Endothelial cell of umbilical vein (primary cell): Measurements from ENCODE around the gene RSRC2. TPM values are rescaled to one million over a fixed set of nuclear protein-coding genes. Genes with fewer than 3 reads are reported as not detected.

ENCODE experiments used
- BruUV-seq: library from RNA; stranded (reverse); fragments of 400-500 nt; replicated peaks from 2 replicates; lab custom pipeline; 2021; lab: Mats Ljungman, UMichigan
- CTCF ChIA-PET: fragments of 300-600, 350-600 bp; sonication (Branson Sonifier 250); formaldehyde crosslinking; loops from one replicate; lab custom pipeline; 2021; ENCODE audit warnings: antibody characterized with exemption, inconsistent platforms; lab: Charles Lee
- POLR2A ChIA-PET: fragments of 300-600, 350-600 bp; sonication (Branson Sonifier 250); formaldehyde crosslinking; loops from one replicate; lab custom pipeline; 2021; ENCODE audit warnings: antibody characterized with exemption, inconsistent platforms; lab: Charles Lee
- DNase-seq: peaks from one replicate; pipeline ENCODE4 v3.0.0-alpha.2; 2011; ENCODE audit warnings: low read depth, low spot score
- FAIRE-seq: peaks from 2 replicates; lab custom pipeline; 2011; peaks lifted over from hg19 to GRCh38; lab: Jason Lieb, UNC
- H2AFZ ChIP-seq: 2 replicates; pipeline ENCODE4 v1.6.0; 2012; ENCODE audit warnings: low read depth, low read length, control low read depth, inconsistent platforms
- H3K27ac ChIP-seq: 2 replicates; pipeline ENCODE4 v1.5.1; 2011; ENCODE audit warnings: low read depth, mild to moderate bottlenecking, control low read depth, low read length, moderate library complexity; ENCODE audit not compliant: insufficient read depth
- H3K27me3 ChIP-seq, 2 experiments: 2 replicates each; pipeline versions ENCODE4 v1.6.0 to v1.6.1; 2011; ENCODE audit warnings: low read length in 2 of 2, mixed read lengths in 1 of 2; ENCODE audit not compliant: control insufficient read depth in 2 of 2, insufficient read depth in 2 of 2
- H3K36me3 ChIP-seq, 2 experiments: 2 replicates in 1 of 2; 3 replicates in 1 of 2; pipeline ENCODE4 v1.5.1; 2011; ENCODE audit warnings: low read length in 2 of 2, mild to moderate bottlenecking in 1 of 2, moderate library complexity in 1 of 2; ENCODE audit not compliant: control insufficient read depth in 2 of 2, insufficient read depth in 2 of 2; ENCODE audit errors: extremely low read depth in 1 of 2
- H3K4me1 ChIP-seq: 3 replicates; pipeline ENCODE4 v1.5.1; 2011; ENCODE audit warnings: mild to moderate bottlenecking, low read length; ENCODE audit not compliant: control insufficient read depth, insufficient read depth; ENCODE audit errors: extremely low read depth
- H3K4me2 ChIP-seq: 2 replicates; pipeline ENCODE4 v1.6.1; 2011; ENCODE audit warnings: low read length, control low read depth, mixed read lengths; ENCODE audit not compliant: insufficient read depth
- H3K4me3 ChIP-seq, 3 experiments: fragments of 200-600 bp in 1 of 3; sonication (generic), shearing (Covaris generic) in 1 of 3; replicated peaks in 1 of 3; 2 replicates each; pipeline ENCODE4 v1.5.1; 2011 to 2016; ENCODE audit warnings: control low read depth in 3 of 3, low read length in 3 of 3, mild to moderate bottlenecking in 2 of 3, inconsistent platforms in 1 of 3, low read depth in 1 of 3, moderate library complexity in 1 of 3; ENCODE audit not compliant: insufficient read depth in 1 of 3
- H3K79me2 ChIP-seq: 2 replicates; pipeline ENCODE4 v1.6.0; 2012; ENCODE audit warnings: low read length, inconsistent platforms; ENCODE audit not compliant: control insufficient read depth, insufficient read depth
- H3K9ac ChIP-seq: replicated peaks from 2 replicates; pipeline ENCODE3; 2011; ENCODE audit warnings: low read length, control low read depth; ENCODE audit not compliant: insufficient read depth; ENCODE audit errors: extremely low read depth
- H3K9me1 ChIP-seq: replicated peaks from 3 replicates; pipeline ENCODE4 v1.6.0; 2011; ENCODE audit warnings: mild to moderate bottlenecking, low read length; ENCODE audit not compliant: control insufficient read depth, insufficient read depth; ENCODE audit errors: extremely low read depth
- H3K9me3 ChIP-seq: replicated peaks from 2 replicates; pipeline ENCODE4 v1.5.1; 2012; ENCODE audit warnings: low read length, inconsistent platforms; ENCODE audit not compliant: control insufficient read depth, insufficient read depth
- H4K20me1 ChIP-seq: replicated peaks from 2 replicates; pipeline ENCODE3; 2011; ENCODE audit warnings: mild to moderate bottlenecking, low read length; ENCODE audit not compliant: control insufficient read depth, insufficient read depth; ENCODE audit errors: extremely low read depth
- CTCF ChIP-seq, 2 donors: IDR thresholded peaks; 1 replicate in 1 of 2; 2 replicates in 1 of 2; pipeline ENCODE4 v1.5.1; 2011; ENCODE audit warnings: low read length in 2 of 2, mild to moderate bottlenecking in 2 of 2, moderate library complexity in 2 of 2, control low read depth in 1 of 2, inconsistent platforms in 1 of 2, low read depth in 1 of 2; ENCODE audit not compliant: insufficient read depth in 1 of 2; ENCODE audit errors: extremely low read depth in 1 of 2
- GATA2 ChIP-seq: IDR thresholded peaks from 2 replicates; pipeline ENCODE4 v1.7.0; 2011; ENCODE audit warnings: low read depth, mild to moderate bottlenecking, moderate library complexity, mixed read lengths, low read length; ENCODE audit not compliant: insufficient read length, insufficient read depth
- JUN ChIP-seq: IDR thresholded peaks from 2 replicates; pipeline ENCODE4 v1.6.1; 2011; ENCODE audit warnings: borderline replicate concordance, low read depth; ENCODE audit not compliant: insufficient read length, insufficient read depth
- POLR2A ChIP-seq: IDR thresholded peaks from 2 replicates; pipeline ENCODE4 v1.6.1; 2012; ENCODE audit warnings: low read depth, mild to moderate bottlenecking, control low read depth, low read length
- POLR2AphosphoS5 ChIP-seq: IDR thresholded peaks from 2 replicates; pipeline ENCODE4 v1.6.1; 2012; ENCODE audit warnings: low read depth, mild to moderate bottlenecking, control low read depth, low read length, moderate library complexity; ENCODE audit not compliant: insufficient read depth
- dilution Hi-C: fragments of 300-500 bp; cut with MboI; formaldehyde crosslinking; loops from one replicate; pipeline ENCODE4 v1.15.0; 2019; ENCODE audit warnings: low sequenced_read_pairs; ENCODE audit not compliant: extremely low pct_ligation_motif_present
- intact Hi-C: fragments of 100-400 bp; cut with micrococcal nuclease; formaldehyde crosslinking; loops from one replicate; pipeline ENCODE4 v1.10.0; 2022
- polyA plus RNA-seq, 4 experiments: library from polyadenylated mRNA; depleted of rRNA in 3 of 4; stranded (reverse) in 3 of 4; unstranded in 1 of 4; fragments of >200 nt; gene quantifications; 2 replicates each; pipeline versions ENCODE4 v1.2.1 to v1.2.3, GENCODE V29; 2011 to 2012; ENCODE audit warnings: missing spikeins in 1 of 4
- total RNA-seq: library from RNA; stranded (reverse); gene quantifications from 2 replicates; pipeline ENCODE4 v1.2.3, GENCODE V29; 2021
- TF ChIP-seq, protein P1 (sequence below): IDR thresholded peaks from 2 replicates; pipeline ENCODE4 v1.6.1; 2011; ENCODE audit not compliant: insufficient read depth, insufficient read length

RSRC2 gene
- total and polyA plus RNA-seq, 2 donors (not counting 3 experiments of a cell fraction or from before 2014, with no cell fraction given), result 17.6 to 81.1 TPM

GRCh38 chr12:122467983-122468382 is 58.8 kb downstream of the RSRC2 start:
- H2AFZ ChIP-seq, result no peak overlapping the region
- DNase-seq (no peak), FAIRE-seq (no peak)
- no peaks in the 10 kb centered on the region for H3K79me2 ChIP-seq
- no peak overlapping the region for H3K4me3 ChIP-seq
- peaks cover 13% of the 10 kb centered on the region for H3K4me1 ChIP-seq
- no peaks in the 10 kb centered on the region for H3K9me1 ChIP-seq
- POLR2A ChIA-PET, result no interaction called here
- no TSS peak for BruUV-seq
- dilution Hi-C loops (no loop called here), intact Hi-C loops (no loop called here)
- no peak for TF ChIP-seq POLR2A
- no peak for TF ChIP-seq POLR2AphosphoS5
- no peak for TF ChIP-seq JUN
- TF ChIP-seq GATA2, result no peak
- TF ChIP-seq, protein P1, sequence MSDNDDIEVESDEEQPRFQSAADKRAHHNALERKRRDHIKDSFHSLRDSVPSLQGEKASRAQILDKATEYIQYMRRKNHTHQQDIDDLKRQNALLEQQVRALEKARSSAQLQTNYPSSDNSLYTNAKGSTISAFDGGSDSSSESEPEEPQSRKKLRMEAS, result no peak
- no peak for TF ChIP-seq CTCF (IDR thresholded peaks at IDR 0.05; ENCODE audit: extremely low read depth in 1 of 2, insufficient read depth in 1 of 2, low read depth in 1 of 2, low read length in 2 of 2)
- no peak overlapping the region for H3K4me2 ChIP-seq
- no peaks in the 10 kb centered on the region for H4K20me1 ChIP-seq
- peaks cover 0 to 2% of the 10 kb centered on the region in 2 experiments for H3K36me3 ChIP-seq
- H3K27me3 ChIP-seq, result no peaks in the 10 kb centered on the region
- H3K9me3 ChIP-seq, result no peaks in the 10 kb centered on the region
- H3K9ac ChIP-seq, result no peak overlapping the region
- H3K27ac ChIP-seq, result no peak overlapping the region
- CTCF ChIA-PET, result interaction anchor here (4.9 kb wide), 1 partner anchor 68 kb away, joined by 428 read pairs; no protein-coding TSS in a partner anchor
